ENCODE measurements around the gene FERMT2. TPM values are rescaled to one million over a fixed set of nuclear protein-coding genes. Genes with fewer than 3 reads are reported as not detected.

The FERMT2 gene
- total RNA-seq (2014; rRNA removed; shearing (Covaris generic); ENCODE audit: low replicate concordance), result 46.0 and 65.1 TPM in 2 replicates

GRCh38 chr14:52950898-52951680 lies at the start of gene FERMT2:
Gene FERMT2 (minus strand): TSS chr14:52951050. CDS start chr14:52950568, 482 bp downstream.
- DNase-seq (ENCODE audit: low read depth), result peak; percentile 88
- in situ Hi-C loops (cut with HindIII; ENCODE audit: low pct_unique_long_range_greater_than_20kb, low sequenced_read_pairs), result no loop called here

GRCh38 chr14:52998376-52999015 lies 47.6 kb upstream of the FERMT2 start:
- no peak for DNase-seq (ENCODE audit: low read depth)
- in situ Hi-C loops (cut with HindIII; ENCODE audit: low pct_unique_long_range_greater_than_20kb, low sequenced_read_pairs), result no loop called here

- in situ Hi-C loops (cut with HindIII; ENCODE audit: low pct_unique_long_range_greater_than_20kb, low sequenced_read_pairs), result no loop called here
- DNase-seq (ENCODE audit: low read depth), result no peak
Measured at GRCh38 chr14:52996493-52996892, 45.6 kb upstream of the FERMT2 start.

- no peak for DNase-seq (ENCODE audit: low read depth)
- in situ Hi-C loops (cut with HindIII; ENCODE audit: low pct_unique_long_range_greater_than_20kb, low sequenced_read_pairs), result no loop called here
Measured at GRCh38 chr14:52995998-52996397, 45.1 kb upstream of the FERMT2 start.

- in situ Hi-C loops (cut with HindIII; ENCODE audit: low pct_unique_long_range_greater_than_20kb, low sequenced_read_pairs), result no loop called here
- DNase-seq (ENCODE audit: low read depth), result no peak
Measured at GRCh38 chr14:52992236-52992870, 41.5 kb upstream of the FERMT2 start.

GRCh38 chr14:52988139-52988538 lies 37.3 kb upstream of the FERMT2 start:
- in situ Hi-C loops (cut with HindIII; ENCODE audit: low pct_unique_long_range_greater_than_20kb, low sequenced_read_pairs), result no loop called here
- DNase-seq (ENCODE audit: low read depth), result no peak

GRCh38 chr14:52987514-52987913 lies 36.7 kb upstream of the FERMT2 start:
- DNase-seq (ENCODE audit: low read depth), result no peak
- in situ Hi-C loops (cut with HindIII; ENCODE audit: low pct_unique_long_range_greater_than_20kb, low sequenced_read_pairs), result no loop called here

GRCh38 chr14:52987042-52987441 lies 36.2 kb upstream of the FERMT2 start:
- no peak for DNase-seq (ENCODE audit: low read depth)
- in situ Hi-C loops (cut with HindIII; ENCODE audit: low pct_unique_long_range_greater_than_20kb, low sequenced_read_pairs), result no loop called here

GRCh38 chr14:52977798-52978197 lies 26.9 kb upstream of the FERMT2 start:
- no peak for DNase-seq (ENCODE audit: low read depth)
- in situ Hi-C loops (cut with HindIII; ENCODE audit: low pct_unique_long_range_greater_than_20kb, low sequenced_read_pairs), result no loop called here

GRCh38 chr14:52974406-52974805 lies 23.6 kb upstream of the FERMT2 start:
- DNase-seq (ENCODE audit: low read depth), result no peak
- in situ Hi-C loops (cut with HindIII; ENCODE audit: low pct_unique_long_range_greater_than_20kb, low sequenced_read_pairs), result no loop called here

- in situ Hi-C loops (cut with HindIII; ENCODE audit: low pct_unique_long_range_greater_than_20kb, low sequenced_read_pairs), result no loop called here
- peak; percentile 41 for DNase-seq (ENCODE audit: low read depth)
Measured at GRCh38 chr14:52961060-52961639, 10.3 kb upstream of the FERMT2 start.

GRCh38 chr14:52960627-52961026 lies 9.8 kb upstream of the FERMT2 start:
- no peak for DNase-seq (ENCODE audit: low read depth)
- in situ Hi-C loops (cut with HindIII; ENCODE audit: low pct_unique_long_range_greater_than_20kb, low sequenced_read_pairs), result no loop called here

GRCh38 chr14:52954346-52955214 lies 3.7 kb upstream of the FERMT2 start:
- DNase-seq (ENCODE audit: low read depth), result no peak
- in situ Hi-C loops (cut with HindIII; ENCODE audit: low pct_unique_long_range_greater_than_20kb, low sequenced_read_pairs), result no loop called here

- in situ Hi-C loops (cut with HindIII; ENCODE audit: low pct_unique_long_range_greater_than_20kb, low sequenced_read_pairs), result no loop called here
- DNase-seq (ENCODE audit: low read depth), result peak; percentile 67
Measured at GRCh38 chr14:52951681-52952554, 1.1 kb upstream of the FERMT2 start.

- peak; percentile 60 for DNase-seq (ENCODE audit: low read depth)
- in situ Hi-C loops (cut with HindIII; ENCODE audit: low pct_unique_long_range_greater_than_20kb, low sequenced_read_pairs), result no loop called here
Measured at GRCh38 chr14:52950410-52950897, 396 bp downstream of the FERMT2 start.

- in situ Hi-C loops (cut with HindIII; ENCODE audit: low pct_unique_long_range_greater_than_20kb, low sequenced_read_pairs), result no loop called here
- peak; percentile 36 for DNase-seq (ENCODE audit: low read depth)
Measured at GRCh38 chr14:52949711-52950409, 990 bp downstream of the FERMT2 start.
